Small intestine (tissue), 4 donors: ENCODE results near the gene PRR20D. TPM values are rescaled to one million over a fixed set of nuclear protein-coding genes. Genes with fewer than 3 reads are reported as not detected.

ENCODE experiments used
- polyA plus RNA-seq, 4 donors: library from polyadenylated mRNA; stranded (reverse) in 3 of 4; unstranded in 1 of 4; fragments of 200-250 nt in 3 of 4; fragments of 120-200 nt in 1 of 4; gene quantifications; one replicate each; pipeline versions ENCODE4 v1.2.1 to v1.2.3, GENCODE V29; 2013
- donor health status: healthy with polysubstance abuse.
- donor health status: Bipolar disorder and iron deficiency.
- donor health status: healthy.

Gene PRR20D
- polyA plus RNA-seq, 4 donors = not detected

Other genes with a start within 250 kb of the PRR20D start
- gene PRR20A, start 19.7 kb upstream of the PRR20D start, polyA plus RNA-seq = not detected
- not detected for gene PRR20B, start 13.1 kb upstream of the PRR20D start, polyA plus RNA-seq
- gene PRR20C, start 6.6 kb upstream of the PRR20D start, polyA plus RNA-seq = not detected
- not detected for gene PRR20E, start 6.6 kb downstream of the PRR20D start, polyA plus RNA-seq